Iris pigment epithelial cell (primary cell): ENCODE results near the gene WNT5B.

Experiments used
- DNase-seq: peaks from one replicate; pipeline ENCODE4 v3.0.0-alpha.2; 2011; ENCODE audit warnings: low read depth

Gene WNT5B

DNA sequence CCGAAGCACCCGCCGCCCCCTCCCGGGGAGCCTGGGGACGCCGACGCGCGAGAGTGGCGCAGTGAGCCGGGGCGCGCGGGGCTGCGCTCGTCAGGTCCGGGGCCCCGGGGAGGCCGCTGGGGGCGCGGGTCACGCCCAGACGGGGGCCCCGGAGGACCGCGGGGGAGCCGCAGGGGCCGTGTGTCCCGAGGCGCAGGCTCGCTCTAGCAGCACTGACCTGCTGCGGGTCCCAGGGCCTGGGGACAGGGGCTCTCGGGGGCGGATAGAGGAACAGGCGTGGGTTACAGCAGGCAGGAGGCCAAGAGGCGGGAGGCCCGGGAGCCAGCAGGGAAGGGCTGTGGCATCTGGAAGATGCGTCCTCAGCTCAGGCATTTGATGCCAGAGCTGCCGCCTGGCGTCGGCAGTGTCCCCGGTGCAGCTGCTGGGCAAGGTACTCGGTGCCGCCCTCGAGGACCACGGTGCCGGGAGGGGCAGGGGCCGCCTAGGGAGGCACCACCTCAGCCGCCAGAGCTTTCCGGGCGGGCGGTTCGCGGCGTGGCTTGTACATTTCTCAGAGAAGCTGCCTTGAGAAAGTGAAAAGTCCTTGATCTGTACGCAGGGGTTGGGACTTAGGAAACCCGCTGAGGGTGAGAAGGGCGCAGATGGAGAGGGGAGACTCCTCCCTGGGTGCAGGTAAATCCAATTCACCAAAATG lies 1.2 kb downstream of the WNT5B start:
- DNase-seq, result no peak

DNA sequence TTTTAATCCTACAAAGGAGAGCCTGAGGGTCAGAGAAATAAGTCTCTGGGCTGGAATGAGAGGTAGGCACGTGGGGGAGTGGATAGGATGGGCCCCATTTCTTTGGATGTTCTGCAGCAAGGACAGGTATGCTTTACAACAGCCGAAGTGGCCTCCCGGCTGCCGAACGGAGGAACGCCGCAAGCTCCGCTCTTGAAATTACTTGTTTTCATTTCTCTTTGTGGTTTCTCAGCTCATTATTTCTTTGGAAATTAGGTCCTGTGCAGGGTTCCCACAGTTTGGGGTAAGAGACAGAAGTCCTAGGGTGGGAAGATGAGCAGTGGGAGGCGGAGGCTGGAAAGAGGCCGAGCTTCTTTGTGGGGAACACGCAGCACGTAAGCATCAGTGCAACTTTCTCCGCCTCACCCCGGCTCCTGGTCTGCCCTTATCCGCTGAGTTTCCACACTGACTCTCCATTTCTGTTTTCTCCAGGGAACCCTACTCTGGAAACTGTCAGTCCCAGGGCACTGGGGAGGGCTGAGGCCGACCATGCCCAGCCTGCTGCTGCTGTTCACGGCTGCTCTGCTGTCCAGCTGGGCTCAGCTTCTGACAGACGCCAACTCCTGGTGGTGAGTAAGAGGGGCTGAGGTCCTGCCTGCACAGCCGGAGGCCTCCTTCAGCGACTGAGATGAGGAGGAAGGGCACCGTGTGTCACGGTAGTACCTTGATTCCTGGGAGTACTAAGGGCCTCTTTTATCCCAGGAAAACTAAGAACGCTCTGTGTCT lies 2.0 kb downstream of the WNT5B start:
- DNase-seq, result peak; percentile 31

GRCh38 chr12:1632702-1633101 lies 3.7 kb downstream of the WNT5B start:
- no peak for DNase-seq

DNA sequence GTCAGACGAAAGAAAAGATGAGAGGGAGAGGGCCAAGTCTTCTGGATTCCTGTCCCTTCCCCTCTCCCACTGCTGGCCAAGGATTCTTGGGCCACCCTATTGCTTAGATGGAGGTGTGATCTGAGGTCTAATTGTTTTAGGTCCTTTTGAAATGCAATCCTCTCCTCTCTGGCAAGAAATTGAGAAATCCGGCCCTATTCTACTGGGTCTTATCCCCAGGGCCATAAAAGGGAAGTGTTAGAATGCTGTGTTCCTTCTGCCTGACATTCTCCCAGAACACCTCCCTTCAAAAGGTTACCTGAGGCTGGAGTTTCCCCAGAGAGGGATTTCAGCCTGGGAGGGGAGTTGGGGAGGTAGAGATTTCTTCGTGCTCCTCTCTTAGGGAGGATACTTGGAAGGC lies 4.4 kb downstream of the WNT5B start:
- no peak for DNase-seq

GRCh38 chr12:1634149-1634548 lies 5.1 kb downstream of the WNT5B start:
- no peak for DNase-seq

- DNase-seq, result peak; percentile 80
Observed at GRCh38 chr12:1634590-1635191, 5.7 kb downstream of the WNT5B start.

DNA sequence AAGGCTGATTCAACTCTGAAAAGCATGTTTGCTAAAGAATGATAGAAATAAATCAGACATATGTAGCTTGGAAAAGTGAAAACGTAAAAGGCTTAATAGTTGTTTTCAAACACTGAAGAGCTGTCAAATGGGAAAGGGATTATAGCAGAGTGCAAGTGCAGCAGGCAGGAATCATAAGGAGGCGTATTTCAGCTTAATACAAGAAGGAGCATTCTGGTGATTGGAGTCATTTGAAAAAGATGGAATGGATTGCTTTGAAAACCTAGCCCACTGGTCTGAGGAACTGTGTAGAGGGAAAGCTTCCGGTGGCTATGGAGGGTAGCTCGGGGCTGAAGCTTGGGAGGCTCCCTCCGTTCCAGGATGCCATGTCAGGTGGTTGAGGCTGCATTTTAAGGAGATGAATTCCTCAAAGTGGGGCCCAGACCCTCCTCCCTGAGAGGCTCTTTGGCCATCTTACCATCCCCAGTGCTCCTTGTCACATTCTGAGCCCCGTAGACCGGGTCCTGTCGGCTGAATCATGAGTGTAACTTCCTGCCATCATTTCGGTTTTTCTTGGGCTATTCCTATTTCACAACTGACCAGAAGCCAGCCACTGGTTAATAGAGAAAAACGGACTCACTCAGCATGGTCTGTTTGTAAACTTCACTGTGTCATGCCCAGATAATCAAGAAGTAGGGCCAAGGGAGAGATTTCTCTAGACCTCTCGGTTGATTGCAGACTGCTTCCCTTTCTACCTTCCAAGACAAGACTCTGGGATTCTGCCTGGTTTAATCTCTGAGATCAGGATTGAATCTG lies 6.5 kb downstream of the WNT5B start:
- peak; percentile 50 for DNase-seq

DNA sequence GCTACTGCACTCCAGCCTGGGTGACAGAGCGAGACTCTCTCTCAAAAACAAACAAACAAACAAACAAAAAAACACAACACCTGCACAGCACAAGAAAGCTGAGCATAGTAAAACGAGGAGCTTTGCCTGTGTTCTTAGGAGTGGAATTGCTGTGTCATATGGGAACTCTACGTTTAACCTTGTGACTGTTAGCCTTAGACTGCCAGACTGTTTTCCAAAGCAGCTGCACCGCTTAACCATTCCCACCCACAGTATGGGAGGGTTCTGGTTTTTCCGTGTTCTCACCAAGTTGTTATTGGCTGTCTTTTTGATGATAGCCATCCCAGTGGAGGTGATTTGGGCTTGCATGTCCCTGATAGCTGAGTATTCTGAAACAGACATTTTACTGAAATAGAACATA lies 9.2 kb downstream of the WNT5B start:
- no peak for DNase-seq

- DNase-seq, result no peak
Observed at GRCh38 chr12:1639538-1639937, 10.5 kb downstream of the WNT5B start.

DNA sequence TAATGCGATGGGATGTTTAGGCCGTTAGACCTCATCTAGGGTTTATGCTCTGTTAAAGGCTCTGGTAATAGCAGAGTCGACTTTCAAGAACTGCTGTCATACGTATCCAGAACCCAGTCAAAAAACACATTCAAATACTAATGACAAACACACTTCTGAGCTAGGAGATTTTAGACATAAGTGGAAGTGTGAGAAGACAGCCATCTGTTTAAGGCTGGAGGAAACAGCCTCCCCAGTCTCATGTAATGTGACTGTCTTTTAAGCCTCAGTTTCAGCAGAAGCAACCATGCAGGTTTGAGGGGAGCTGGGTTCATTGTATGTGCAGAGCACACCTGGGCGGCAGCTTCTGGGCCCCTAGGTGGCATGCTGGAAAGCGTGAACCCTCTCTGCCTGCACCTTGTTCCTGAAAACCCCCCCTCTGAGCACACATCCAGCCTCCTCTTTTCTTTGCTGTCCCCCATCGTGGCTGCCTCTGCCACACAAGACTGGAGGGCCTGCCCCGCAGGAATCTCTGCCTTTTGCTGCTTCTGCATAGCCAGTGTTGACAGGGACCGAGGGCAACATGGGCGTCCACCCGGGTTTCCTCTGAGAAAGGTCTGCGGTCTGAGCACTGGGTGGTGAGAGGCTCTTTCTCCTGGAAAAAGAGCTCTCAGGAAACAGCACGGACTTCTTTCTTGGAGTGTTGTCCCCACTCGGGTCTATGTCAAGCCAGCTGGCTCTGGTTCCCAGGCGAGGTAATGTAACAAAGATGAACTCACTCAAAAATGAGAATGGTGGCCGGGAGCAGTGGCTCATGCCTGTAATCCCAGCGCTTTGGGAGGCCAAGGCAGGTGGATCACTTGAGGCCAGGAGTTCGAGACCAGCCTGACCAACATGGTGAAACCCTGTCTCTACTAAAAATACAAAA lies 11.6 kb downstream of the WNT5B start:
- DNase-seq, result no peak

- DNase-seq, result no peak
Observed at GRCh38 chr12:1642513-1642912, 13.5 kb downstream of the WNT5B start.

GRCh38 chr12:1643043-1643442 lies 14.0 kb downstream of the WNT5B start:
- DNase-seq, result no peak

DNA sequence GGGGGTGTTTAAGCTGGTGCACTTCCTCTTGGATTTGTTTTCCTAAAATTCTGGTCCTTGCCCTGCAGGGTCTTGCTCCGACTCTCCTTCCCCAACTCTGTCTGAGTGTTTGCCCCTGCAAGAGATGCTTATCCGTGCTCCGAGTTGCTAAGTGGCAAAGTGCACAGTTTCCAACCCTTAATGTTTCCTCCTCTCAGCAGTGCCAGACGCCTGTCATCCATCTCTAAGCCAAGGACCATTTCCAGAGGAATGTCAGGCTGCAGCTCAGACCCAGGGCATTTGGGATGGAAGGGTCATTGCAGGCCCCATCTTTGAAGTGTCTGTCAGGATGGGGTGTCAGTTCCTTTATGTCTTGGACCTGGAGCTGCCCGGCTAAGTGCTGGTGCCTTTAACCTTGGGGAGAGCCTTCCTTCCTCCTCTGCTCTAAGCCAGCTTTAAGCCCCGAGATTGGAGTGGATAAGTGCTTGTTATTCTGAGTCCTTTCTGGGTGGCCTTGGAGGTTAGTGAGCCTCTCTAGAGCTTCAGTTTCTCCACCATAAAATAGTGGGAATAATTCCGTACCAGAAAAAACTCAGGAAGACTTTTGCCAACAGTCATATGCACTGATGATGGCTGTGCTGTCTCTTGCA lies 15.0 kb downstream of the WNT5B start:
- no peak for DNase-seq

DNA sequence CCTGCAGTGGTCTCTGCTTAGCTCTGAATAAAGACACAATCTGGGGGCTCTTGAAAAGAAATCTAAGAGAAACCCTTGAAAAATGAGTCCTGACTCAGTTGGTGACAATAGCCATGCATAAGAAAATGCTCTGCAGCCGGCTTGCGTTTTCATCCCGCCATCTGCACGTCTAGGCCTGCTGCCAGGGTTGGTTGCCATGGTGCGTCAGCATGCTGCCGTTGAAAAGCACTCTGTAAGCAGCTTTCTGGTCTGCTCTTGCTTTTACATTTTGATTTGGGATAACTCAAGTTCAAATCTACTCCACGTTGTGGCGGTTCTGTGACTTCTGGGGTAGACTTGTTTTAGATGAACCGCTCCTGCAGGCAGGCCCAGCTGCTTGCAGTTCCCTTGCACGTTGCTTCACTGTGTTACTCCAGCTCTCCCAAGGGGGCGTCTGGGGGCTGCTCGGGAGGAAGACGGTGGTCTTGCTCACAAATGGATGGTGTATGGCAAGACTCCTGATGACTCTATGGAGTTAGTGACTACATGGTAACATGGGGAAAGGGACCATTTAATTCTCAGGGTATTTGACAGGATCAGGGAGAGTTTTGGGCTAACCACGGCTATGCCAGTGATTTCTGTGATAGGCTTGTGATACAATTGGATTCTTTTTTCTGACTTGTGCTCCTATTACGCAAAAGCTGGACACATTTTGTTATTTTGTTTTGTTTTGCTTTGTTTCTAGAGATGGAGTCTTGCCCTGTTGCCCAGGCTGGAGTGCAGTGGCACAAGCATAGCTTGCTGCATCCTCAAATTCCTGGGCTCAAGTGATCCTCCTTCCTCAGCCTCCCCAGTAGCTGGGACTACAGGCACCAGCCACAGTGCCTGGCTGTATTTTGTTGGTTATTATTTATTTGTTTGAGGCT lies 15.8 kb downstream of the WNT5B start:
- peak; percentile 84 for DNase-seq

GRCh38 chr12:1645819-1646218 lies 16.8 kb downstream of the WNT5B start:
- no peak for DNase-seq

DNA sequence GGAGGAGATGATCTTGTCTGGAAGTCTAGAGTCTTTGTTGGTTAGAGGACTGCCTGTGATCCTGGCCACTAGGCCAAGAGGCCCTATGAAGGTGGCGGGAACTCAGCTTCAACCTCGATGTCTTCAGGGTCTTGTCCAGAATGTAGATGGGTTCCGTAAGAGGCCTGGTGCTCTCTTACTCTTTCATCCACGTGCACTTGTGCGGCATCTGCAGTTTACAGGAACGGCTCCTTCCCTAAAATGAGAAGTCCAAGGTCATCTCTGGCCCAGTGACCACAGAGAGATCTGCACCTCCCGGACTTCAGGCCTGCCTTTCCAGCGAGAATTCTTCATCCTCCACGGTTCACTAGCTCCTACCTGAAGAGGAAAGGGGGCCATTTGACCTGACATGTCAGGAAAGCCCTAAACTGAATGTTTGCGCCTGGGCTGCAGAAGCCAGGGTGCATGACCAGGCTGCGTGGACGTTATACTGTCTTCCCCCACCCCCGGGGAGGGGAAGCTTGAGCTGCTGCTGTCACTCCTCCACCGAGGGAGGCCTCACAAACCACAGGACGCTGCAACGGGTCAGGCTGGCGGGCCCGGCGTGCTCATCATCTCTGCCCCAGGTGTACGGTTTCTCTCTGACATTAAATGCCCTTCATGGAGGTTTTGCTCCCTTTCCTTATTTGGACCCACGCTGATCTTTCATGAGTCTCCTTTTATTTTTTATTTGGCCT lies 17.7 kb downstream of the WNT5B start:
- DNase-seq, result no peak

DNA sequence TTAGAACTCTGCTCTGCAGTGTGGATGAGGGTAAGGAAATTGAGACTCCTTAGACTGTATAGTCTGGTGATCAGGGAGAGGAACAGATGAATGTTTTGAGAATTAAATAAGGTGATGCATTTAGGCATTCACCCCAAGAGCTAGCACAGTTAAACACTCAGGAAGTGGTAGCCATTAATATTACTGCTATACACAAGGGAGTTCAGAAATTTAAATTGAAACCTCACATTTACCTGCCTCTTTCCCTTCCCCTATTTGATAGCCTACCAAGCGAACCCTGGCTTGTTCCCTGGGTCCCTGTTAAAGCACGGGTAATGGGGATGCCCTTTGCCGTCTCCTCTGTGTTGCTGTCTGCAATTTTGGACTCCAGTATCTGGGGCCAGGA lies 18.2 kb downstream of the WNT5B start:
- DNase-seq, result no peak

- DNase-seq, result peak; percentile 63
Observed at GRCh38 chr12:1650260-1650977, 21.4 kb downstream of the WNT5B start.

GRCh38 chr12:1650978-1651361 lies 21.9 kb downstream of the WNT5B start:
- DNase-seq, result no peak
